ENCODE measurements around the gene SMIM24. TPM values are rescaled to one million over a fixed set of nuclear protein-coding genes. Genes with fewer than 3 reads are reported as not detected.

SMIM24 gene
- total and polyA plus RNA-seq, 2 experiments from 2014 or later, result 0.22 to 0.63 TPM

GRCh38 chr19:3426433-3426832, 53.9 kb downstream of the SMIM24 start:
- no peak overlapping the region for H3K27ac ChIP-seq
- no peaks in the 10 kb centered on the region for H3K27me3 ChIP-seq
- H3K9me3 ChIP-seq (ENCODE audit: low read depth), result no peaks in the 10 kb centered on the region
- TF ChIP-seq CTCF (IDR thresholded peaks at IDR 0.05; ENCODE audit: low read depth, low read length), result no peak
- H3K4me3 ChIP-seq, result no peak overlapping the region
- H3K36me3 ChIP-seq, result no peaks in the 10 kb centered on the region
- no peaks in the 10 kb centered on the region for H3K4me1 ChIP-seq (ENCODE audit: low read depth)
- no peak for DNase-seq (ENCODE audit: low read depth in 1 of 2, low spot score in 1 of 2)

Other genes starting within 250 kb of the SMIM24 start
- 29.4 and 46.1 TPM in 2 replicates for gene NFIC, start 113.9 kb downstream of the SMIM24 start, total RNA-seq
- 32.7 and 42.2 TPM in 2 replicates for gene NFIC, start 113.9 kb downstream of the SMIM24 start, polyA plus RNA-seq
- not detected in 2 replicates for gene SMIM44, start 2.9 kb upstream of the SMIM24 start, total RNA-seq
- gene SMIM44, start 2.9 kb upstream of the SMIM24 start, polyA plus RNA-seq, result not detected in 2 replicates
- 16.2 and 19.4 TPM in 2 replicates for gene DOHH, start 20.1 kb upstream of the SMIM24 start, total RNA-seq
- 15.1 and 21.0 TPM in 2 replicates for gene DOHH, start 20.1 kb upstream of the SMIM24 start, polyA plus RNA-seq
- gene FZR1, start 25.8 kb upstream of the SMIM24 start, total RNA-seq, result 45.5 and 68.5 TPM in 2 replicates
- 48.6 and 70.7 TPM in 2 replicates for gene FZR1, start 25.8 kb upstream of the SMIM24 start, polyA plus RNA-seq
- 1.9 and 5.4 TPM in 2 replicates for gene TEKTIP1, start 58.6 kb upstream of the SMIM24 start, total RNA-seq
- 4.0 and 5.9 TPM in 2 replicates for gene TEKTIP1, start 58.6 kb upstream of the SMIM24 start, polyA plus RNA-seq
- gene MFSD12, start 77.1 kb upstream of the SMIM24 start, total RNA-seq, result 89.0 and 110 TPM in 2 replicates
- gene MFSD12, start 77.1 kb upstream of the SMIM24 start, polyA plus RNA-seq, result 51.5 and 71.8 TPM in 2 replicates
- gene HMG20B, start 92.4 kb upstream of the SMIM24 start, total RNA-seq, result 202 and 253 TPM in 2 replicates
- gene HMG20B, start 92.4 kb upstream of the SMIM24 start, polyA plus RNA-seq, result 154 and 177 TPM in 2 replicates
- 0.28 and 0.54 TPM in 2 replicates for gene GIPC3, start 105.0 kb upstream of the SMIM24 start, total RNA-seq
- 0.13 and 2.2 TPM in 2 replicates for gene GIPC3, start 105.0 kb upstream of the SMIM24 start, polyA plus RNA-seq
- 0.15 and 0.18 TPM in 2 replicates for gene TBXA2R, start 126.3 kb upstream of the SMIM24 start, total RNA-seq
- gene TBXA2R, start 126.3 kb upstream of the SMIM24 start, polyA plus RNA-seq, result 0.40 and 1.0 TPM in 2 replicates
- gene CACTIN, start 146.3 kb upstream of the SMIM24 start, total RNA-seq, result 31.0 and 49.0 TPM in 2 replicates
- 19.4 and 20.1 TPM in 2 replicates for gene CACTIN, start 146.3 kb upstream of the SMIM24 start, polyA plus RNA-seq
- gene PIP5K1C, start 219.9 kb upstream of the SMIM24 start, total RNA-seq, result 24.1 and 28.4 TPM in 2 replicates
- 21.0 and 21.8 TPM in 2 replicates for gene PIP5K1C, start 219.9 kb upstream of the SMIM24 start, polyA plus RNA-seq
- gene TJP3, start 227.9 kb upstream of the SMIM24 start, total RNA-seq, result 2.8 and 5.2 TPM in 2 replicates
- 3.0 and 5.0 TPM in 2 replicates for gene TJP3, start 227.9 kb upstream of the SMIM24 start, polyA plus RNA-seq